EL (cell line): ENCODE data around the gene DTX2.
"Not testable (repeated sequence)": the region's sequence is repeated elsewhere in the genome, so short reads cannot be mapped to it uniquely, and the experiment has no call there.

Experiments used
- DNase-seq: peaks from one replicate; pipeline ENCODE4 v3.0.0-alpha.2; 2016

The DTX2 gene

GRCh38 chr7:76495717-76496116 is 34.2 kb downstream of the DTX2 start:
- not testable (repeated sequence) for DNase-seq

GRCh38 chr7:76497918-76498582 is 36.5 kb downstream of the DTX2 start:
- DNase-seq: not testable (repeated sequence)

GRCh38 chr7:76498583-76499200 is 37.2 kb downstream of the DTX2 start:
- not testable (repeated sequence) for DNase-seq

GRCh38 chr7:76499201-76499923 is 37.9 kb downstream of the DTX2 start:
- not testable (repeated sequence) for DNase-seq

- DNase-seq: not testable (repeated sequence)
Observed at GRCh38 chr7:76499924-76500241, 38.4 kb downstream of the DTX2 start.

- not testable (repeated sequence) for DNase-seq
Observed at GRCh38 chr7:76502224-76502623, 40.7 kb downstream of the DTX2 start.

- DNase-seq: not testable (repeated sequence)
Observed at GRCh38 chr7:76502836-76503235, 41.3 kb downstream of the DTX2 start.

GRCh38 chr7:76503244-76503643 is 41.7 kb downstream of the DTX2 start:
- DNase-seq: not testable (repeated sequence)

GRCh38 chr7:76504351-76505167 is 43.0 kb downstream of the DTX2 start:
- DNase-seq: not testable (repeated sequence)

- no peak for DNase-seq
Observed at GRCh38 chr7:76505168-76506080, 43.9 kb downstream of the DTX2 start.

- no peak for DNase-seq
Observed at GRCh38 chr7:76506081-76506440, 44.6 kb downstream of the DTX2 start.

GRCh38 chr7:76506643-76507042 is 45.1 kb downstream of the DTX2 start:
- not testable (repeated sequence) for DNase-seq

- DNase-seq: no peak
Observed at GRCh38 chr7:76507723-76508406, 46.4 kb downstream of the DTX2 start.

GRCh38 chr7:76509931-76510877 is 48.7 kb downstream of the DTX2 start, which contains the start of gene UPK3B:
TSS of gene UPK3B (plus strand) at chr7:76510552. CDS start at chr7:76510653, 101 bp downstream.
- DNase-seq: no peak

GRCh38 chr7:76511200-76511910 is 49.8 kb downstream of the DTX2 start:
- DNase-seq: not testable (repeated sequence)

- DNase-seq: not testable (repeated sequence)
Observed at GRCh38 chr7:76511911-76512885, 50.7 kb downstream of the DTX2 start.

- no peak for DNase-seq
Observed at GRCh38 chr7:76512941-76513816, 51.7 kb downstream of the DTX2 start.
